ENCODE data around the gene GLUD1.
"Not testable (repeated sequence)": the region's sequence is repeated elsewhere in the genome, so short reads cannot be mapped to it uniquely, and the experiment has no call there.

GLUD1 gene

GRCh38 chr10:87094373-87095235 lies at the start of gene GLUD1, which contains the start of gene SHLD2:
TSS of gene GLUD1 (minus strand) at chr10:87094843. CDS start at chr10:87094769, 74 bp downstream.
TSS of gene SHLD2 (plus strand) at chr10:87095206. CDS start at chr10:87151355, 56,149 bp downstream.
- DNase-seq, result peak; percentile 97

DNA sequence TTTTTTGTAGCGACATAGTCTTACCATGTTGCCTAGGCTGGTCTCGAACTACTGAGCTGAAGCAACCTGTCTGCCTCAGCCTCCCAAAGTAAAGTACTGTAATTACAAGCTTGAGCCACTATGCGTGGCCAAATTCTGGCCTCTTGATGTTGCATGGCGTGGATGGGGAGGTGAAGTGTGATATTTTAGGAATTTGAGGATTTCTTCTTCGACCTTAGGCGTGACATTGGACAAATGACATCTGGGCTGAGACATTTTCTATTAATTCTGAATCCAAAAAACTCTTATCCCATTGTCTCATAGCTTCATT lies 48.4 kb upstream of the GLUD1 start:
- DNase-seq, result not testable (repeated sequence)

DNA sequence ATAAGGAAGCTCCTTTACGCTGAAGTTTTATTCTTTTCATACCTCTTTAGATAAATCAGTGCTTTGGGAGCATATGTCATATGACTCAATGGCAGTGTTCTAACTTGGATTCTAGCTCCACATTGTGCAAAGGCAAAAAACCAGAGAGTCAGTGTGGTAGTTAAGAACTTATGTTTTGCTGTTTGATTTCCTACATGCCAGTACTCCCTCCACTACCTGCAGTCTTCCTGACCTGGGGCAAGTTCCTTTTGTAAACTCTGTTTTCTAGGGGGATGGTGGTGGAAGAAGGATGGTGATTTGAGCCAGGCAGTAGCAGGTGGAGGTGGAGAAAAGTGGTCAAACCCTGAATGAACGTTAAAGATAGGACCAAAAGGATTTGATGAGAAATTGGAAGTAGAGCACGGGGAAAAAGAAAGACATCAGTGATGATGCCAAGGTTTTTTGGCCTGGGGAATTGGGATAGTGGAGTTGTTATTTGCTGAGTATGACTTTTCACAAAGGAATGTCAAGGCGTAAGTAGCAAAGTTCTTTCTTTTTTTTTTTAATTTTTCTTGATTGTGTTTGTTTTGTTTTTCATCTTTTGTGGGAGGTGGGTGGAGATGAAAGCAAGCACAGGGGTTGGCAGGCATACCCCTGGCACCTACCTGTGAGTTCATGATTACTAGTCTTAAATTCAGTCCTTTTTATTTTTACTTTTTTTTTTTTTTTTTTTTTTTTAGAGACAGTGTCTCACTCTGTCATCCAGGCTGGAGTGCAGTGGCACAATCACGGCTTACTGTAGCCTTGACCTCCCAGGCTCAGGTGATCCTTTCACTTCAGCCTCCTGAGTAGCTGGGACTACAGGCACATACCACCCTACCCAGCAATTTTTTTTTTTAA lies 47.8 kb upstream of the GLUD1 start:
- DNase-seq, result not testable (repeated sequence)

DNA sequence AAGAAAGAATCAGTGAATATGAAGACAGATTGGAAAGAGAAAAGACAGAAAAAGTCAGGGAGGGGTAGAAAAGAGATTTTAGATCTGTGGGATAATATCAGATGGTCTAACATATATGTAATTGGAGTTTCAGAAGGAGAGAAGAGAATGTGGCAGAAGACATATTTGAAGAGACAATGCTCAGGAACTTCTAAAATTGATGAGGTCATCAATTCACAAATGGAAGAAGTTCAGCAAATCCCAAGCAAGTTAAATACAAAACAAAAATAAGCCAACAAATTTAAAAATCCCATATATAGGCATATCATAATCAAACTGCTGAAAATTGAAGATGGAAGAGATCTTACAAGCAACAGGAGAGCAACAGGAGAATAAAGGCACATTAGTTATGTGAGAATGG lies 42.8 kb upstream of the GLUD1 start:
- DNase-seq, result not testable (repeated sequence)

- DNase-seq, result not testable (repeated sequence)
Observed at GRCh38 chr10:87134440-87134839, 39.8 kb upstream of the GLUD1 start.

- peak; percentile 57 to 61 for DNase-seq
Observed at GRCh38 chr10:87133936-87134335, 39.3 kb upstream of the GLUD1 start.

DNA sequence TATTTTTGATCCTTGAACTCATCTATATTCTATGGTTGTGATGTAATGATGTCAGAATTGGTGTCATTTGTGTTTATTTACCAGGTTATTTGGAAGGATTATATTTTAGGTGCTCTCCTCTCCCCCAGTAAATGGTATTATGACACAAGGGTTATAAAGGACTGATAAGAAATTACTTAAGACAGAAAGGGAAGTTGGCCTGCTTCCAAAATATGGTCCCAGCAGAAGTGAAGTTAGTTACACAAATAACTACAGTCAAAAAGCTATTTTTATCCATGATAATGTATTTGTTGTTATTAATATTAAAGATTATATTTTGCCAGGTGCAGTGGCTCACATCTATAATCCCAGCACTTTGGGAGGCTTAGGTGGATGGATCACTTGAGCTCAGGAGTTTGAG lies 37.5 kb upstream of the GLUD1 start:
- peak; percentile 69 to 81 for DNase-seq

- DNase-seq, result not testable (repeated sequence)
Observed at GRCh38 chr10:87127607-87128156, 33.0 kb upstream of the GLUD1 start.

DNA sequence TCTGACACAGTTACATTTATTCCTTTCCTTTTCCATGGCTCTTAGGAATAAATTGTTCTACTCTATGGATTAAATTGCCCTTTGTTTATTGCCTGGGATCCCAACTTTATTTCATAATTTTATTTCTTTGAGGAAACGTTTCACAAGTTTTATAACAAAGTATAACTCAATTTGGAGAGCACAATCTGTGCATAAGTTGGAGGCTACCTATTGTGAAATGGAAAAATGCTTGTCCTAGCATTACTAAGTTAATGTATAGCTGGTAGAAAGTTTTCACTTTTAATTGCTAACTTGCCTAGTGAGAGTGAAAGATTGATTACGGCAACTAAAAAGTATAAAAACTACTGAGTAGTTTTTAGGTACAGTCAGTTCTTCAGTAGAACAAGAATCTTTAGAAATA lies 32.4 kb upstream of the GLUD1 start:
- DNase-seq, result not testable (repeated sequence)

DNA sequence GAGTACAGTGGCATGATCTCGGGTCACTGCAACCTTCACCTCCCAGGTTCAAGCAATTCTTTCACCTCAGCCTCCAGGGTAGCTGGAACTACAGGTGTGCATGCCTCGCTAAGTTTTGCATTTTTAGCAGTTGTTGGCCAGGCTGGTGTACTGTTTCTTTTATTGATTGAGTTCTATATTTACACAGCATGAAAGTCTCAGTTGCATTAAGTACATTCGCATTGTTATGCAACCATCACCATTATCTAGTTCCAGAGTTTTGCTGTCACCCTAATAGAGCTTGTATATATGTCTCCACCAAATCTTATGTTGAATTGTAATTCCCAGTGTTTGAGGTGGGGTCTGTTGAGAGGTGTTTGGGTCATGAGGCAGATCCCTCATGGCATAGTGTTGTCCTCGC lies 28.7 kb upstream of the GLUD1 start:
- not testable (repeated sequence) for DNase-seq

DNA sequence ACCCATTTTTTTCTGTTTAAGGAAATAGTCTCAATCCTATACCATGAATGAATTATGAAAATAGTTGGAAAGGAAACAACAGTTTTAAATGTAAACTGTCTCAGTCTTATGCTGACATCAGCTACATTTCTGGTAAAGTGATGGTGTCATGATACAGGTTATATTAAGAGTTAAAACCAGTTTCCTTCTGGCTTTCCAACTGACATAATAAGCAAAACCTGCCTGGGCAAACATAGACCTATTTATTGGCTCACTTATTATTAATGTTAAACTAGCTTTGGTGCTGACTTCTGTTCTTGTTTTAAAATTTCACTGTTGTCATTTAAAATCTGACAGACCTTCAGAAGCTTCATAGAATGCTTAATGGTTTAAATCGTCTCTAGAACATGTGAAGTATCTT lies 24.4 kb upstream of the GLUD1 start:
- not testable (repeated sequence) for DNase-seq

DNA sequence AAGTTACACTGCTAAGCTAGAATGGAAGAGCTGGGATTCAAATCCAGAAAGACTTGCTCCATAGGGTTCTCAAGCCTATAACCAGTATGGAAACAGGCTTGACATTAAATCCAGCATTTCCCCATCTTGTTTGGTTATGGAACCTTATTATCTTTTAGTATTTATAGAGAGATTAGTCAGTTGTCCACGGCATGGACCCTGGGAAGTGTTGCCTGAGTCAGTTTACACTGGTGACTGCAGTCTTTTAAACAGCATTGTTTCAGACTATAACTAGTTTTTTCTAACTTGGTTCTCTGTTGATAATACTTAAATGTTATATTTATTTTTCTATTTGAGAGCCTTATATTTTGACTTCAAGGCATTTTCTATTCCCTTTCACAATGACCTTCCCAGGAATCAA lies 23.5 kb upstream of the GLUD1 start:
- DNase-seq, result not testable (repeated sequence)

DNA sequence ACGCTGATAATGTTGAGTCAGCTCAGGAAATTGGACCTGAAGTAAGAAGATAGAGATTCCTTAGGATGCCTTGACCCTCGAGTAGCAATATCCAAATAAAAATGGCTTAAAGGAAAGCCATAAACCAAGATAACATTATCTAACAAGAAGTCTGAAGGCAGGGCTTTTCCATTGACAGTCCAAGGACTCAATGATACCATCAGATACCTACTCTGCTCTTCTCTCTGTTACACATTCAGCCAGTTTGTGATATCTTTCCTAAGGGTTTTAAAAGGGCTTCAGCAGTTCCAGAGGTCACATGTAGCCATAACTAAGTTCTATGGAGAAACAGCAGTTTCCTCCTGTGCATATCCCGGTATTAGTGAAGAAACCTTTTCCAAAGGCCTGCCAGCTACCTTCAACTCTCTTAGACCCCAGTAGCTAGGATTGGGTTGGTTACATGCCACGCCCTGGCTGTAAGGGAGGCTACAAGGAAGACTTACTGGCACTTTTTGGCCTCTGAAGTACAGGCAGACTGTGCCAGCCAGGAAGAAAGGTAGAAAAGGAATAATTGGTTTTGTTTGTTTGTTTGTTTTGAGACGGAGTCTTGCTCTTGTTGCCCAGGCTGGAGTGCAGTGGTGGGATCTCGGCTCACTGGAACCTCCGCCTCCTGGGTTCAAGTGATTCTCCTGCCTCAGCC lies 10.9 kb upstream of the GLUD1 start:
- no peak for DNase-seq

DNA sequence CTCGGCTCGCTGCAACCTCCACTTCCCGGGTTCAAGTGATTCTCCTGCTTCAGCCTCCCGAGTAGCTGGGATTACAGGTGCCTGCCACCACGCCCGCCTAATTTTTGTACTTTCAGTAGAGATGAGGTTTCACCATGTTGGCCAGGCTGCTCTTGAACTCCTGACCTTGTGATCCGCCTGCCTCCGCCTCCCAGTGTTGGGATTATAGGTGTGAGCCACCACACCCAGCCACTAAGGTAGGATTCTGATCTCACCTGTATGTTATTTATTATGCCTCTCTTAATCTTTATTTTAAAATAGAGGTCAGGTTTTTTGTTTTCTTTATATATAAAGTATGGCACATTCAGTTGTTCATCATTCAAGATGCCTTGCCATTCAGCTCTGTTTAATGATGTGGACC lies 10.1 kb upstream of the GLUD1 start:
- DNase-seq, result not testable (repeated sequence)

DNA sequence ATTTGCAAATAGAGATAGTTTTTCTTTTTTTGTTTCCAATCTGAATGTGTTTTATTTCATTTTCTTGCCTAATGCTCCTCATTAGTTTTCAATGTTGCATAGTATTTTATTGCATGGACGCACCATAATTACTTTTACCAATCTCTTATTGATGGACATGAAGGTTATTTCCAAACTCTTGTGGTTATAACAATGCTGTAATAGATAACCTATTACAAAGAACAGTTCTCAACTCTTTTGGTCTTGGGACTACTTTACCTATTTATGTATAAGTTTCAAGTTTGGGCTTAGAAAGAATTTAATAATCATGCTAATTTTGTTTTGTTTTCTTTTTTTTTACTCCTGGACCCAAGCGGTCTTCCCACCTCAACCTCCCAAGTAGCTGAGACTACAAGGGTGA lies 7.4 kb upstream of the GLUD1 start:
- no peak for DNase-seq

DNA sequence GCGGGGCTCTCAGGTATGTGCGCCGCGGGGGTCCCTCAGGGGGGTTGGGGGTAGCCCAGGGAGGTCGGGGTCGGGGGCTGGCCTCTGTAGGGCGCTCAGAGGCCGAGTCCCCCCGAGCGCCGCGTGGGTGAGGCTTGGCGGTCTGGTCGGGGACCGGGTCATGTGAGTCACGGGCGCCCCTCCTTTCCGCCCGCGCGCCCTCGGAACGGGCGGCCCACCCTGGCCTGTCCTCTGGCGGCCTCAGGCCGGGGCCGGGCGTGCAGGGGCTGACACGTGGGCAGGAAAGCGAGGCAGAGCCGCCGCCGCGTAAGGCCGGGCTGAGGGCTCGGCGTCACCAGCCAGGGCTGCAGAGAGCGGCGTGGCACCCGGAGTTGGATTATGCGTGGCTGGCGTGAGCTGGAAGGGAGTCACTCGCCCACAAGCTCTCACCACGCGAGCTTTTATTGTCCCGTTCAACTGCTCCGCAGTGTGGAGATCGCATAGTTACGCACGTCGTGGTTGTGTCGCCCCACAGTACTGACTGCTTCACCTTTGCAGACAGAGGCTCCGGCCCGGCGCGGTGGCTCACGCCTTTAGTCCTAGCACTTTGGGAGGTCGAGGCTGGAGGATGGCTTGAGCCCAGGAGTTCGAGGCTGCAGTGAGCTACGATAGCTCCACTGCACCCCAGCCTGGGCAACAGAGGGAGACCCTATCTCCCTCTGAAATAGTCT lies 748 bp upstream of the GLUD1 start:
- DNase-seq, result peak; percentile 75 to 89

- DNase-seq, result peak; percentile 61 to 70
Observed at GRCh38 chr10:87093632-87094372, 841 bp downstream of the GLUD1 start.

GRCh38 chr10:87092861-87093631 lies 1.6 kb downstream of the GLUD1 start:
- peak; percentile 39 to 73 for DNase-seq

- peak in 1 of 2 experiments; percentile 4 for DNase-seq
Observed at GRCh38 chr10:87092376-87092860, 2.2 kb downstream of the GLUD1 start.

- no peak for DNase-seq
Observed at GRCh38 chr10:87090779-87091178, 3.9 kb downstream of the GLUD1 start.

Measured in Kasumi-1 (cell line).